GM19193 (cell line): Measurements from ENCODE around the gene WFS1.

Source experiments
- POLR2A ChIP-seq: IDR thresholded peaks from 4 replicates; pipeline ENCODE4 v1.6.1; 2011; ENCODE audit not compliant: insufficient read depth, insufficient read length; ENCODE audit errors: extremely low read depth

Gene WFS1, protein sequence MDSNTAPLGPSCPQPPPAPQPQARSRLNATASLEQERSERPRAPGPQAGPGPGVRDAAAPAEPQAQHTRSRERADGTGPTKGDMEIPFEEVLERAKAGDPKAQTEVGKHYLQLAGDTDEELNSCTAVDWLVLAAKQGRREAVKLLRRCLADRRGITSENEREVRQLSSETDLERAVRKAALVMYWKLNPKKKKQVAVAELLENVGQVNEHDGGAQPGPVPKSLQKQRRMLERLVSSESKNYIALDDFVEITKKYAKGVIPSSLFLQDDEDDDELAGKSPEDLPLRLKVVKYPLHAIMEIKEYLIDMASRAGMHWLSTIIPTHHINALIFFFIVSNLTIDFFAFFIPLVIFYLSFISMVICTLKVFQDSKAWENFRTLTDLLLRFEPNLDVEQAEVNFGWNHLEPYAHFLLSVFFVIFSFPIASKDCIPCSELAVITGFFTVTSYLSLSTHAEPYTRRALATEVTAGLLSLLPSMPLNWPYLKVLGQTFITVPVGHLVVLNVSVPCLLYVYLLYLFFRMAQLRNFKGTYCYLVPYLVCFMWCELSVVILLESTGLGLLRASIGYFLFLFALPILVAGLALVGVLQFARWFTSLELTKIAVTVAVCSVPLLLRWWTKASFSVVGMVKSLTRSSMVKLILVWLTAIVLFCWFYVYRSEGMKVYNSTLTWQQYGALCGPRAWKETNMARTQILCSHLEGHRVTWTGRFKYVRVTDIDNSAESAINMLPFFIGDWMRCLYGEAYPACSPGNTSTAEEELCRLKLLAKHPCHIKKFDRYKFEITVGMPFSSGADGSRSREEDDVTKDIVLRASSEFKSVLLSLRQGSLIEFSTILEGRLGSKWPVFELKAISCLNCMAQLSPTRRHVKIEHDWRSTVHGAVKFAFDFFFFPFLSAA

DNA sequence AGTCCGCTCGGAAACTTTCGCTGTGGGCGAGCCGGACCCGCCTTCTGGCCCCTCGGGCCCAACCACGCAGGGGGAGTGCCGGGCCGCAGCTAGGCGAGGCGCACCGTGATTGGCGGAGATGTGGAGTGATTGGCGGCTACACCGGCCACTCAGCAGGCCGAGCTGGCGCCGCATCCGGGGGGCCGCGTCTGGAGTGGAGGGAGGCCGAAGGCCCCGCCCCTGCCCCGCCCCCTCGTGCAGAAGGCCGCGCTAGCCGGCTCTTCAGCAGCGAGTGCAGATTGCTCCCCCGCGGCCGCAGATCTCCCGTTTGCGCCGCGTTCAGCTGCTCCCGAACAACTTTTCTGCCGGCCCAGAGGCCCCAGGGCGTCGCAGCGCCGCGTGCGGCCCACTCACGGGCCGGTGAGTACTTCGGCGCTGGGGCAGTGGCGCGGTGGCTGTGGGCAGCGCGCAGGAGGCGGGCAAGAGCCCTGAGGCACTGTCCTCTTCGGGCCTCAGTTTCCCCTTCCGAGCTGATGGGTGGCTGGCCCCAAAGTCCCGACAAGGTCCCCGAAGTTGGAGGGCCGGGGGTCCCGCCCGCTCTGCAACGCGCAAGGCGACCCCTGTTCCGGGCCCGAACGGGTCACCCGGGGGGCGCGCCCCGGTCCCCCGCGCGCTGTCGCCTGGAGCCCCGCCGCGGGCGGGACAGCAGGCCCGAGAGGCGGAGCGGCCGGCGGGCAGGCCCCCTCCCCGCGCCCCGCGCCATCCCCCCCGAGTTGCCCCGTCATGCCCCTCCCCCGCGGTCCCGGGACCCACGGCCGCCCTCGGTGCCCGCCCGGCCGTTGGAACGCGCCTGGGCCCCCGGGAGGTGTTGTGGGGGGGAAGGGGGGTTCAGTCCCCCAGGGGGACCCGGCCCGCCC lies at the start of gene WFS1:
Gene WFS1 (plus strand): TSS at position 235 of the 896 bp plus-strand sequence. CDS start 7,606 bp downstream, outside the sequence.
- peak; percentile 62 for TF ChIP-seq POLR2A

DNA sequence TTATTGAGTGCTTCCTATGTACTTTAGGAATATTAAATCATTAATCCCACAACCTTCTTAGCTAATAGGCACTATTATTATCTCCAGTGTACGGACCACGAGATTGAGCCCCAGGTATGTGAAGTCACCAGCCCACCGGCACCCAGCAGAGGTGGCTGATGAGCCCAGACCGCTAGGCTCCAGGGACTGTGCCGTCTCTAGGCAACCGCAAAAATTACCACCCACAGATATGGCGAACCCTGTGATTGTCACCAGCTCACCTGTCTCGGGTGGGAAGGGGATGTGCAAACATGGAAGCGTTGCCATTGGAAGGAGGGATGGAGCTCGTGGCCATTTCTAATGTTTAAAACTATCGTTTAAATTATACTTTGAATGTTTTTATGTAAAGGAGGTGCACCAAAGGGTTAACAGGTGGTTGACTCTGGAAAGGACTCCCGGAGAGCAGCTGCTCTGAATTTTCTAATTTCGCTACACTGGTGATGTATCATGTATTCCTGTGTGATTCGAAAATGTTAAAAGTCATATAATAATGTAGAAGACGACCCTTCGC lies 48.3 kb upstream of the WFS1 start:
- TF ChIP-seq POLR2A, result no peak

DNA sequence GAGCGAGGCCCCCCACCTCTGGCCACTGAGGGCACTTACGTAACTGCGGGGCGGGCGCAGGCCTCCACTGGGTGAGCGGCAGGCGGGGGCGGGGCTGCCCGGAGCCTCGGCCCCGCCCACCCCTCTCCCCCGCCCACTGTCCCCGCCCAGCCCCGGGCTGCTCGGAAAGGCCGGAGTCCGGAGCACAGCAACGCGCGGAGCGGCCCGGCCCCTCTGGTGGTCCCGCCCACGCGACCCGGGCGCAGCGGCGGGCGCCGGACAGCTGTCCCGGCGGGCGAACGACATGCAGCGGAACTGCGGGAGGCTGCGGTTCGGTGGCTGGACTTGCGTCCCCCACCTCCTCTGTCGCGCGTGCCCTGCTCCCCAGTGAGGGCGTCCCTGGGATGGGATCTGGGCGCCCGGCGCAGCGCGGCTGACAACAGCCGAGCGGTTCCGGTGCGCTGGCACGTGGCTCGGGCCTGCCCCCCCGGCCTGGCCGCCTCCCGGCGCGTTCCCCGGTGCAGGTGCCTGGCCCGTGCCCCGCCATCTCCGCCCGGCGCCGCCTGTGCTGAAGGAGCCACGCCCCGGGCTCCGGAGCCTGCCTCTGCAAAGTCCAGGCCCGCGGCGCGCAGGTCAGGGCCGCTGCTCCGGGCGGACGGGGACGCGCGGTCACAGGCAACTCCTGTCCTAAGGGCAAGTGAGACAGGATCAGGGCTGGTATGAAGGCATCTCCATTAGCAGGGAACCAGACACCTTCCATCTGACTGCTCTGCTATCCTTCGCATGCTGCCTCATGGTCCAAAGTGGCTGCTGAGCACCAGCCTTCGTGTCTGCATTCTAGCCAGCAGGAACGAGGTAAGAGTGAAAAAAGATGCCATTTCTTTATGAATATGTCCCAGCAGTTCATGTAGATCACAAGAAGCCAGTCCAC lies 47.5 kb upstream of the WFS1 start:
- no peak for TF ChIP-seq POLR2A

DNA sequence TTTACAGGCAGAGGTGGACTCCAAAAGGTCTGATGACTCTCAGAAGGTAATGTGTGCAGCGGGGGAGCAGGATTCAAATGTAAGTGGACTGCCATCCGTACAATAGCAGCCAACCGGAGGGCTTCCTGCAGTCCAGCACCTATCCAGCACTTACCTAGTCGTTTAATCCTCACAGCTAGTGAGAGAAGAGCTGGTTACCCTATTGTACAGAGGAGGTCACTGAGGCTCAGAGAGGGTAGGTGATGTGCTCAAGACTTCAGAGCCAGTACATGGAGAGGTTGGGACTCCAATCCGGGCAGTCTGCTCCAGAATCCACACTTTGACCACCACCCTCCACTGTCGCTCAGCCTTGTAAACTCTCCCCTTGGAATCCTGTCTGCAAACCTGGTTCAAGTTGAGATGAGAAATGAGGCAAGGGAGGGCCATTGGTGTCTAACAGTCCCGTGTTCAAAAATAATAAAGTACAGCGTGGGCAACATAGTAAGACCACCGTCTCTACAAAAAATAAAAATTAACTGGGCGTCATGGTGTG lies 46.8 kb upstream of the WFS1 start:
- TF ChIP-seq POLR2A, result no peak

DNA sequence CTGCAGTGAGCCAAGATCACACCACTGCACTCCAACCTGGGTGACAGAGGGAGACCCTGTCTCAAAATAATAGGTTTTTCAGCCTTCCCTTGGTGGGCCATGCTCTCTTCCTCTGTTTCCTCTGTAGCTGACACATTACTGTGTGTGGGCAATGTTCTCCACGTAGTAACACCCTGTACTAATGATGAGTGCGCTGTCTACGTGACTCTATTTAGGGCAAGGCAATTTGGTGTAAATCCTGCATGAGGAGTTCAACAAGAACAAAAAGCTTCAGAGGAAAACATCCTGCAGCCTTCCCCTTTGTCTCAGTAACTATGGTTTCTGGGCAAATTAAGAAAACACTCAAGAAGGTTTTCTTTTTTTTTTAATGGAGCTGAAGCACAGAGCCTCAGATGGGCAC lies 44.9 kb upstream of the WFS1 start:
- no peak for TF ChIP-seq POLR2A

DNA sequence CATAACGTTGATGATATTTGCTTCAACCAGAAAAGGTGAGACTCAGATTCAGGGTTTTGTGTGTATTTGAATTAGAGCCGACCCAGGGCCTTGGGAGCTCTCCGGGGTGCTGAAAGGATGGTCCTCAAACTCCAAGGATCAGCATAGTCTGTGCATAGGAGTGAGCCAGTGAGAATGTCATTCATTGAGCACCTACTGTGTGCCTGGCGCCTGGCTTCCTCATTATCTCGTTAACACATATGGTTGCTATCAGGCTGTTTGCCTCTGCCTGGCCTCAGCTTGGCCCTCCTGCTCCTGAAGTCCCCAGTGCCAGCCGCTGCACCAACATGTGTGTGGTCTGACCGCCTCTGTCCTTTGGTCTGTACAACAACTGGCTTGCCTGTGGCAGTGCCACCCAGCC lies 44.2 kb upstream of the WFS1 start:
- no peak for TF ChIP-seq POLR2A

DNA sequence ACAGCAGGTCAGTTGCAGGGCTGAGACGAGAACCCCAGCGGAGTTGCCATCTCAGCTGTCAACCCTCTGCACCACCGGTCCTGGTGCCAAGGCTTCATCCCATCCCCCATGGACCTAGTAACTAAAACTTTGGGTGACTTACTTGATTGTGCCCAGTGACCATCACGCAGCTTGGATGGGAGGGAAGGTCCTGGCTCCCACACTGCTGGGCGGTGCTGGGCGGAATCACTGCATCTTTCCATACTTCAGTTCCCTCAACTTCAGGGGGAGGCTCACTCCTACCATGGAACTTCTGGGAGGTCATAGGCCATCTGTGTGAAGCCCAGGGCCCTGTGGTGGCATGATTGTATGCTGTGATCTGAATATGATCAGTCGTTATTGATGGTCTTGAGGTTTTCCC lies 43.1 kb upstream of the WFS1 start:
- TF ChIP-seq POLR2A, result no peak

DNA sequence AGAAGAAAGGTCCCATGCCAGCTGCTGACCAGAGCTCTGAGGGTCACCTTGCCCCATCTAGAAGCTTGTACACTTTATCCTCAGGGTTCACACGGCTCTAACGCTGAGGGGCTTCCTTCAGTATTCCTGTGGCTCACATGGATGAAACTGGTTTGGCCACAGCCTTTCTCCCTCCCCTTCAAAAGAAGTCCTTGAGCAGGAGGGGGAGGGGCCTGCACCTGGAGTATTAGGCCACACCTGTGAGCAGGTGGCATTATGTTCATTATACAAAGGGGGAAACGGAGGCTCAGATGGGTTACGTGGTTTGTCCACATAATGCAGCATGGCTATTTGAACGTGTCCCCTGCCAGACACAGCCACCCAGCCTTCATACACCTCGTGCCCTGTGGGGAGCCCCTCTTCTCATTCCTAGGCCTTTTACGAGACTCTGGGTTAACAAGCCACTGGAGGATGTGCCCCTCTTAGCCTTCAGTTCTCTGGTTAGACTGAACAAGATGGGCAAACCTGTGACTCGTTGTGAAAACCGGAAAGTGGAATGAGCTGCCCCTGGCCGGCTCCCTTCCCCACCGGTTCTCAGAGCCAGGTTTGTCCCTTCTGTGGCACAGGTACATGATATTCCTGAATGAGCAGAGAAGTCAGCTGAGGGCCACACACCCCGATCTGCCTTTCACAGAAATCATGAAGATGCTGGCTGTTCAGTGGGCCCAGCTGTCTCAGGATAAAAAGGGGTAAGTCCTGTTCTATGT lies 42.1 kb upstream of the WFS1 start:
- TF ChIP-seq POLR2A, result no peak

DNA sequence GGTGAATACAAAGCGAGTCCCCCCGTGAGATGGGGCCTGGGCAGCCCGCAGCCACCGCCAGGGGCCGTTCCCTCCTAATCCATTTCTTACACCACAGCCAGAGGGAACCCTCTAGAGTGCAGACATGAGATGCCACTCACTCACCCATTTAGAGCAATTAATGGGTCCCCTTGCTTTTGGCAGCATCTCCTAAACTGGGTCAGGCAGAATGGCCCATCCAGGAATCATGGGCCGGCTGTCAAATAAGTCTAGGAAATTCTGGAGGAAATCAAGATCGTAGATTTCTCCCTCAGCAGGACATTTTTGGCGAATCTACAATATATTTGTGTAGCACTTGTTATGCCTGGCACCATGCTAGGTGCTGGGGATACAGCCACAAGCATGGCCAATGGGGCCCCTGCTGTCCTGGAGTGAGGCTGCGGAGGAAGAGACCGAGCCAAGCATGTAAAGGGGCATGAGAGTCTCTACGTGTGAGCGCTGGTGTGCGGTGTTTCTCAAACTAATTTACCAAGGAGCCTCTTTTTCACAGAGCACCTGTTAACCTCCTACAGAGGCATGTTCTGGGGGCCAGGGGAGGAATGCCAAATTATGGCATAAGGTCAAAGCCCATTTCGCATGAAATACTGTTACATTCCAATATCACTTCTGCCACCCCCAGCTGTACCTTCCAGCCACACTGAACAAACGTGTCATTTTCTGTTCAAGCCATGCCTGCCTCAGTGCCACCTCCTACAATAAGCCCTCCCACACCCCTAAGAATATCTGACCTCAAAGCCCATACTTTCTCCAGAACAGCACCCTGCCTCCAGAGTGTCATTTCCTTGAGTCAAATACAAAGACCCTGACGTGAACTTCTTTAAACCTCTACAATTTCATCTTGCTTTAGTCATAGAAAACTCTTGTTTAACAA lies 41.2 kb upstream of the WFS1 start:
- TF ChIP-seq POLR2A, result no peak

DNA sequence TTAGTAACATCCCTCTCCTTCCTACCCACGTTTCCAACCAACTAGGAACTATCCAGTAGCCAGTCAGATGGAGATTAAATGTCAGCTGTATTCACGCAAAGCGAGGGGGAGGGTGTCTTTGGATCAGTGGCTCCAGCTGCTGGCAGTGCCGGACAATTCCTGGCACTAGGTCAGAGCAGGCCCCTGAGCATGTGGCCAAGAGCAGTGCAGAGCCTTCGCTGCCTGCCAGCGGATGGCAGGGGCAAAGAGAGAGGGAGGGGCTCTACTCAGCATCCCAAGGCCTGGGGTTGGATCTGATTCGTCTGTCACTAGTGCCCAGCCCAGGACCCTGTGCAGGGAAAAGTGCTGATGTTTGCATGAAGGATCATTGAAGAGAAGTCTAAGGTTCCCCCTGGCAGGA lies 40.6 kb upstream of the WFS1 start:
- no peak for TF ChIP-seq POLR2A

DNA sequence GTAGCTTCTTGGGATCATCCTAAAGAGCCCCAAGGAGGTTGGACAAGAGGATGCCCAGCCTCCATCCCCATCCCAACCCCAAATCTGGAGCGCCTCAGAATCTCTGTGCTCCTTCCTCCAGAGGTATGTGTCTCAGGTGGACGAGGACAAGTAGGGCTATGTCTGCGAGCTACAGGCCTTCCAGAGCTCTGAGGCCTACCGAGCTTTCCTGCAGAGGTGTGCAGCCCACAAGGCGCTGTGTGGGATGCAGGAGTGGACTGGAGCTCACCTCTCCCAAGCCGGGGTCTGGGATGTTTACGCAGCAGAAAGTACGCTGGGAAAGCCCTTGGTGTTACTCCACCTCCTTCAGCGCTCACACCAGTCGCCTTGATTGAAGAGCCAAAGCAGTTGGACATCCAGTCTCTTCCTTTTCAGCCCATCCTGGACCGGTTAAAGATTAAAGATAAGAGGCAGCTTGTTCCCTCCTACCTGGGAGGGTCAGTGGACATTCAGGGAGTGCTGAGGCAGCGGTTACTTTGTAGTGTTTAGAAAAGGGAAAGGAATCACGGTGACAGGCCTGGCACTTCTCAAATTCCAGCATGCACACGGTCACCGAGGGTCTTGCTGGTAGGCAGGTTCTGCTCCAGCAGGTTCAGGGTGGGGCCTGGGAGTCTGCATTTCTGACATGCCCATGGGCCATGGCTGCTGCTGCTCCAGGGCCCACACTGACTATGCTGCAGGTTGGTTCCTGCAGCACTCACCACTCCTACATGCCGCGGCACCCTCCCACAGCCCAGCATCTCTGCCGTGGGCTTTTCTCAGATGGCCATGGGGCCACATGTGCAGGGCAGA lies 39.8 kb upstream of the WFS1 start:
- no peak for TF ChIP-seq POLR2A
